Naive thymus-derived CD8-positive, alpha-beta T cell (primary cell): ENCODE measurements around the gene GOLPH3L. TPM values are rescaled to one million over a fixed set of nuclear protein-coding genes. Genes with fewer than 3 reads are reported as not detected.
"Not testable (repeated sequence)": the region's sequence is repeated elsewhere in the genome, so short reads cannot be mapped to it uniquely, and the experiment has no call there.

Experiments used
- ATAC-seq, 2 donors: fragments of 150-1000 bp; cut with Tn5 transposase in 1 of 2; sonication (Bioruptor Pico), chemical (Tn5 transposase) in 1 of 2; 1 replicate in 1 of 2; 2 replicates in 1 of 2; pipeline ENCODE4 v1.10.0; 2021; ENCODE audit warnings: mild to moderate bottlenecking in 2 of 2, moderate library complexity in 2 of 2
- POLR2A ChIA-PET: fragments of 350-600 bp; sonication (Branson Sonifier 250); formaldehyde crosslinking; loops from one replicate; lab custom pipeline; 2021; ENCODE audit warnings: antibody characterized with exemption; lab: Charles Lee
- DNase-seq, 10 donors: peaks; one replicate each; pipeline versions ENCODE4 v3.0.0 to v3.0.0-alpha.2; 2020 to 2022
- H3K27ac Mint-ChIP-seq, 10 donors: one replicate each; pipeline ENCODE4 v1.8.0; 2020 to 2022; ENCODE audit warnings: mild to moderate bottlenecking in 10 of 10, mixed read lengths in 10 of 10, moderate library complexity in 4 of 10, inconsistent platforms in 1 of 10
- H3K27me3 Mint-ChIP-seq, 5 donors: one replicate each; pipeline ENCODE4 v1.8.0; 2021 to 2022; ENCODE audit warnings: mixed read lengths in 5 of 5
- H3K36me3 Mint-ChIP-seq, 3 donors: one replicate each; pipeline ENCODE4 v1.8.0; 2020 to 2022; ENCODE audit warnings: mixed read lengths in 3 of 3, mild to moderate bottlenecking in 2 of 3, inconsistent platforms in 1 of 3
- H3K4me1 Mint-ChIP-seq, 4 donors: one replicate each; pipeline ENCODE4 v1.8.0; 2021 to 2022; ENCODE audit warnings: mixed read lengths in 4 of 4
- H3K4me3 Mint-ChIP-seq, 10 donors: one replicate each; pipeline ENCODE4 v1.8.0; 2020 to 2022; ENCODE audit warnings: mild to moderate bottlenecking in 10 of 10, mixed read lengths in 10 of 10, moderate library complexity in 6 of 10, inconsistent platforms in 1 of 10
- H3K9me3 Mint-ChIP-seq, 9 donors: one replicate each; pipeline ENCODE4 v1.8.0; 2020 to 2022; ENCODE audit warnings: mixed read lengths in 9 of 9, mild to moderate bottlenecking in 3 of 9, inconsistent platforms in 1 of 9, moderate library complexity in 1 of 9
- polyA plus RNA-seq, 3 donors: library from polyadenylated mRNA; unstranded; fragments of 300-500 nt; fragmentation: Illumina TruSeq; gene quantifications; one replicate each; pipeline ENCODE4 v1.2.3, GENCODE V29; 2021
- total RNA-seq, 8 experiments: library from RNA in 2 of 8; stranded (reverse) in 2 of 8; gene quantifications; one replicate each; pipeline ENCODE4 v1.2.3 and lab custom pipeline; 2021 to 2026

The GOLPH3L gene
- total and polyA plus RNA-seq, 5 experiments from 2014 or later = 19.4 to 28.2 (median 22.9) TPM

DNA sequence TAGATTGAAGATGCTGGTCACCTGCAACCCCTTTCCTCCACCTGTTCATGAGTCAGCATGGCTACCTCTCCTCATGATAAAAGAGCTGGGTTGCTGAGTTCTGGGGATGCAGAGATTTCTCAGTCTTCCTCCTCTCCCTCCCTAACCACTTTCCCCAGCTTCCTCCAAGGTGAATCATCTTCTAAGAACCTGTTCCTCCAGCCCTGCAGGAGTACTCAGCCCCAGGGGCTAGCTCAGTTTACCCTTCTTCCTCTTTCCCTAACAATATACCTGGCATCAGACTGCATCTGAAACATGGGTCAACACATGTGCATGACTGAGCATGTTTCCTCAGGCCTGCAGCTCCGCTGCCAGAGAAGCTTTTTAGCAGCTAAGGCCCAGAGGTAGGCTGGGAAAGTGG is 72.8 kb downstream of the GOLPH3L start:
- DNase-seq, H3K9me3 Mint-ChIP-seq, H3K4me3 Mint-ChIP-seq, ATAC-seq, H3K27me3 Mint-ChIP-seq: not testable (repeated sequence)
- Mint-ChIP-seq H3K27ac (peak overlapping the region in 5 of 10 donors; percentile 12 to 75 (median 24)), H3K4me1 (peaks cover 30 to 55% (median 47%) of the 10 kb centered on the region in 4 donors), H3K36me3 (peaks cover 10 to 85% (median 31%) of the 10 kb centered on the region in 3 donors)
- POLR2A ChIA-PET = interaction anchor here (0.6 to 16.7 kb wide), 3 partner anchors 44 to 434 kb away, joined by 3 to 198 read pairs (median 5); no protein-coding TSS in a partner anchor

DNA sequence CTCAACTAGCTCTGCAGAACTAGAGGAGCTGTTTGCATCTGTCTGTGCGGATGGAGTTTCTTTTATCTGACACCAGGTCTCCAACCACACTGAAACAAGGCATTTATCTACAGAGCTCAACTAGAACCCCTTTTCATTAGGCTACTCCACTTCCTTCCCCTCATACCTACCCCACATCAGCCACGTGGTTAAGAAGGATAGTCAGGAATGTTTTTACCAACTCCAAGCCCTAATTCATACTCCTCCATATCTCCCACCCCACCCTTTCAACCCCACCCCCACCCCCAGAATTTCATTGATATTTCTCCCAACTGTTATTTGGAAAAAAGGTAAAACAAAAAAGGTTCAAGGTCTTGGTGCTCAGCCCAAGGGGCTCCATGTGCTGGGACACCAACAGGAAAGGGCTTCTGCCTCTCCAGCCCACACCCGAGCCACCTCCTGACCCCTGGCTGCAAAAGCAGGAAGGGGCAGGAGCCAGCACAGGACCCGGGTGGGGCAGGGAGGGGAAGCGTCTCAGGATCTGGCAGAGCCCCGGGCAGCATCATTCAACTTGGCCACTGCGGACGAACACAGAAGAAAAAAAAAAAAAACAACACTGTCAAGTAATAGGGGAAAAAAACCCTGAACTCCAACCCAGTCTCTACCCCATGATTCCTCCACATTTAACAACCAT is 74.5 kb downstream of the GOLPH3L start:
- H3K27me3 Mint-ChIP-seq = no peaks in the 10 kb centered on the region

DNA sequence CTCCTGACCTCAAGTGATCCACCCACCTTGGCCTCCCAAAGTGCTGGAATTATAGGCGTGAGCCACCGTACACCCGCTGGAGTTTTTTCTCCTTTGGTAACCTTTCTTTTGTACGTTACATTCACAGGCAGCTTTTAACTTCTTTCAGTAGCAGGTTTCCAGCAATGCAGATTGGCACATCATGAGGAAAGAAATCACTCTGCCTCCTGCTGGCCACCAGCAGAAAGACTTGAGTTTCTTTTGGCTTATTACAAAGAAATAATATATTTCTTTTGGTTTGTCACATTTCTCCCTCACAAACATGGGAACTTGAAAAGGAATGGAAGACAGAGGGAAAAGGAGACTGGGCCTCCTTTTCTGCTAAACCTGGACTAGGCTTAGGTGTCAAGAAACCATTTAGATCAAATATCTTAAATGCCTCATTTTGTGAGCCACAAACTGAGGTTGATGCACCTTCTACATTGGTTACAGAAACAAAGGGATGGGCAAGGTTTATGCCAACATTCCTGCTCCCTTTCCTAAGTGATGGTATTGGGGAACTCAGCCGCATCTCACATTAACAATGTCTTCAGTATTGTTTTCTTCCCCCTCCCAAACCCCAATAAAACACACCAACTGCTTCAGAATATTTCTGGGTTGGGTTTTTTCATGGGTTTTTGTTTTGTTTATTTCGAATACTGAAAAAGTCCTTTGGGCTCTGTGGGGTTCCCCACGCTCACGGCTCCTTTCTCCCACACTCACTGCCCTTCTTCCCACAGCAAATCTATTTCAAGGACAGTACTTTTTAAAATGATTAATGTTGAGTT is 75.3 kb downstream of the GOLPH3L start:
- H3K27ac Mint-ChIP-seq = peak overlapping the region; percentile 74 to 92 (median 86)
- POLR2A ChIA-PET = interaction anchor here (0.7 to 16.7 kb wide), 6 partner anchors 42 to 68 kb away, joined by 3 to 198 read pairs (median 3); partner anchors contain the start of gene MCL1
- ATAC-seq = peak; percentile 73 to 81
- peak; percentile 26 to 80 (median 60) for DNase-seq
- H3K4me3 Mint-ChIP-seq = peak overlapping the region in 6 of 10 donors; percentile 14 to 35 (median 27)
- no peaks in the 10 kb centered on the region for H3K9me3 Mint-ChIP-seq
- H3K36me3 Mint-ChIP-seq = peaks cover 10 to 79% (median 28%) of the 10 kb centered on the region in 3 donors
- H3K4me1 Mint-ChIP-seq = peaks cover 23 to 60% (median 52%) of the 10 kb centered on the region in 4 donors
- no peaks in the 10 kb centered on the region for H3K27me3 Mint-ChIP-seq

More for the DNA sequence above, 74.5 kb downstream of the GOLPH3L start:
- H3K36me3 Mint-ChIP-seq = peaks cover 10 to 79% (median 31%) of the 10 kb centered on the region in 3 donors
- peak overlapping the region; percentile 70 to 92 (median 85) for H3K27ac Mint-ChIP-seq
- POLR2A ChIA-PET = interaction anchor here (0.9 to 16.7 kb wide), 3 partner anchors 43 to 62 kb away, joined by 3 to 198 read pairs (median 3); partner anchors contain the start of gene MCL1
- H3K4me1 Mint-ChIP-seq = peaks cover 23 to 55% (median 47%) of the 10 kb centered on the region in 4 donors
- peak overlapping the region in 3 of 10 donors; percentile 31 to 35 (median 33) for H3K4me3 Mint-ChIP-seq
- ATAC-seq = no peak
- no peak for DNase-seq
- H3K9me3 Mint-ChIP-seq = no peaks in the 10 kb centered on the region

DNA sequence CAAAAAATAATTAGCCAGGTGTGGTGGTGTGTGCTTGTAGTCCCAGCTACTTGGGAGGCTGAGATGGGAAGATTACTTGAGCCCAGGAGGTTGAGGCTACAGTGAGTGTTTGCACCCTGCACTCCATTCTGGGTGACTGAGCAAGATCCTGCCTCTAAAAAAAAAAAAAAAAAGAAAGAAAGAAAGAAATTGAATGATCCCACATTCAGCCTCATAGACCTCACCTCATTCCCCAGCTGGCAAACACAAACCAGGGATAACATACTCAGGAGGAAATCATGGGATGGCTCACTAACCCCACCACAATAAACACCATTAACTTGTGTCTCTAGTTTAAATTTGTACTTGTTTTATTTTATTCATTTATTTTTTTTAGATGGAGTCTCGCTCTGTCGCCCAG is 76.0 kb downstream of the GOLPH3L start:
- no peaks in the 10 kb centered on the region for H3K27me3 Mint-ChIP-seq
- H3K9me3 Mint-ChIP-seq = no peaks in the 10 kb centered on the region
- POLR2A ChIA-PET = interaction anchor here (0.7 to 16.7 kb wide), 4 partner anchors 41 to 67 kb away, joined by 3 to 198 read pairs (median 11); partner anchors contain the start of gene MCL1
- no peak for DNase-seq
- peaks cover 7 to 79% (median 27%) of the 10 kb centered on the region in 3 donors for H3K36me3 Mint-ChIP-seq
- H3K27ac Mint-ChIP-seq = peak overlapping the region; percentile 22 to 92 (median 76)
- peak overlapping the region in 1 of 10 donors; percentile 22 for H3K4me3 Mint-ChIP-seq
- peaks cover 26 to 63% (median 57%) of the 10 kb centered on the region in 4 donors for H3K4me1 Mint-ChIP-seq
- ATAC-seq = no peak

DNA sequence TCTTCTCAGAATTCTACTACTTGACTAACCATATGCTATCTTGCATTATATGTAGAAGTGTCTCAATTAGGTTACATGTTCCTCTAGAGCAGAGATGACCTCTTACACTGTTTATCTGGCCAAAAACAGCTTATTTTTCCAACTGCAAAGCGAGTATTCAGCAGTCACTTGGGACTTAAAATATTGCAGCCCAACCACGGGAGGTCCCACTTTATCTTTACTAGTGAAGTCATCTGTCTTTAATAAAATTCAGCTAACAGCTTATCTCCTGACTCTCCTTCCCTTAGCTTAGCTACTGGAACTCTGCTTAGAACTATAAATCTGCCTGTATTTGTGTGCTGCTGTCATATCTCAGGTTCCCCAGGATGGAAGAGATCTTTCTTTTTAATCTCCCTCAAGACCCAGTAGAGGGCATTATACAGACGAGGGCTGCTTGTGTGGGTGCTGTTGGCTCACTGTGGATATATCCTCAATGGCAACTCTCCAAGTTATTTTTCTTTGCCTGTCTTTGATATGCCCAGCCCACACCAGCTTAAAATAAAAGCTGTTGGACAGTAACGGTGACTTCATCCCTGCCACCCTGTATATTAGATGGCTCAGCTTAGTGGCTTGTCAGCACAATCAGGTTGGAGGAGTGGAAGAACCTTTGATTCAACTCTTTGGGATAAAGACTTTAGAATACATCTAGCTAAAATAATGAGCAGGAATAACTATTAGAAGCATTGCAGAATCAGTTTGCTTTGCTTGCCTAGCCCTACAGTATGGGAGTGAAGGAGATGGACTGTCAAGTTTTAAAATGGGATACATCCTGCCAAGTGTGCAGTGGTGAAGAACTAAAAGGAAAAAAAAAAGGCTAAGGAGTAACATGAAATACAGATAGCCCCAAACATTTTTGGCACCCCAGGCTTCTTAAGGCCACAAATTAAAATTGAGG is 77.1 kb downstream of the GOLPH3L start:
- H3K27me3 Mint-ChIP-seq = no peaks in the 10 kb centered on the region
- POLR2A ChIA-PET = interaction anchor here (0.6 to 16.7 kb wide), 7 partner anchors 10 to 367 kb away, joined by 3 to 198 read pairs (median 4); partner anchors contain the start of genes ENSA and MCL1
- H3K36me3 Mint-ChIP-seq = peaks cover 4 to 75% (median 22%) of the 10 kb centered on the region in 3 donors
- peak overlapping the region; percentile 12 to 92 (median 76) for H3K27ac Mint-ChIP-seq
- no peaks in the 10 kb centered on the region for H3K9me3 Mint-ChIP-seq
- peaks cover 32 to 69% (median 62%) of the 10 kb centered on the region in 4 donors for H3K4me1 Mint-ChIP-seq
- no peak overlapping the region for H3K4me3 Mint-ChIP-seq
- ATAC-seq (peak; percentile 43 to 65), DNase-seq (peak in 1 of 10 donors; percentile 32)

DNA sequence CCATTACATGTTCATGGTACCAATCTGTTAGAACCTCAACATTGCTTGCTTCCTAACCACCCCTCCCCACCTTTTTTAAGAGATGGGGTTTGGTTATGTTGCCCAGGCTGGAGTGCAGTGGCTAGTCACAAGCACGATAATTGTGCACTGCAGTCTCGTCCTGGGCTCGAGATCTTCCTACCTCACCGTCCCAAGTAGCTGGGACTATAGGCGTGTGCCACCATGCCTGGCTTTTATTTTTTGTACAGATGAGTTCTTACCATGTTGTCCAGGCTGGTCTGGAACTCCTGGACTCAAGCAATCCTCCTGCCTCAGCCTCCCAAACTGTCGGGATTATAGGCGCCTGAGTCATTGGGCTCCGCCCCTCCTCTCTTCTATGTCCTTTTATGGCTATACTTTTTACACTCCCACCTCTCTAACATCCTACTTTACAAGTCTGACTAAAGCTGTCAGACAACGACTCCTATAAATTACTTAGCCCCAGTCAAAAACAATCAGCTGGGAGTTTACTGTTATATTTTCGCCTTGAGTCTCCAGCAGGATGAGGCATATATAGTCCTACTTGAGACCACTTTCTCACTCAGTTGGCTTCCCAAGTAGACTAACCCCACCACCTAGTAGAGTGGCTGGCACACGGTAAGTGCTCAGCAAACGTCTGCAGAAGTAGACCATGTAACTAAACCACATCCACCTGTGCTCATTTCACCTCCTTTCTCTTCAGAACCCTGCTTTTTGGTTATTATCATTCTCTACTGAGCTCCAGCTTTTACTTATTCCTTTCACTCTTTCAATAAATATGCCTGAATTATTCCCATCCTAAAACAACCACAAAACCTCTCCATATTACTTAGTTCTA is 81.4 kb downstream of the GOLPH3L start:
- Mint-ChIP-seq H3K27me3 (no peaks in the 10 kb centered on the region), H3K4me3 (peak overlapping the region in 8 of 10 donors; percentile 1 to 58 (median 43)), H3K36me3 (peaks cover 0 to 52% (median 11%) of the 10 kb centered on the region in 3 donors), H3K27ac (peak overlapping the region; percentile 36 to 90 (median 83)), H3K9me3 (no peaks in the 10 kb centered on the region), H3K4me1 (peaks cover 22 to 76% (median 63%) of the 10 kb centered on the region in 4 donors)
- ATAC-seq (no peak), DNase-seq (peak in 1 of 10 donors; percentile 13)
- POLR2A ChIA-PET = interaction anchor here (0.6 to 16.7 kb wide), 4 partner anchors 14 to 55 kb away, joined by 3 to 198 read pairs (median 3); partner anchors contain the start of gene MCL1

DNA sequence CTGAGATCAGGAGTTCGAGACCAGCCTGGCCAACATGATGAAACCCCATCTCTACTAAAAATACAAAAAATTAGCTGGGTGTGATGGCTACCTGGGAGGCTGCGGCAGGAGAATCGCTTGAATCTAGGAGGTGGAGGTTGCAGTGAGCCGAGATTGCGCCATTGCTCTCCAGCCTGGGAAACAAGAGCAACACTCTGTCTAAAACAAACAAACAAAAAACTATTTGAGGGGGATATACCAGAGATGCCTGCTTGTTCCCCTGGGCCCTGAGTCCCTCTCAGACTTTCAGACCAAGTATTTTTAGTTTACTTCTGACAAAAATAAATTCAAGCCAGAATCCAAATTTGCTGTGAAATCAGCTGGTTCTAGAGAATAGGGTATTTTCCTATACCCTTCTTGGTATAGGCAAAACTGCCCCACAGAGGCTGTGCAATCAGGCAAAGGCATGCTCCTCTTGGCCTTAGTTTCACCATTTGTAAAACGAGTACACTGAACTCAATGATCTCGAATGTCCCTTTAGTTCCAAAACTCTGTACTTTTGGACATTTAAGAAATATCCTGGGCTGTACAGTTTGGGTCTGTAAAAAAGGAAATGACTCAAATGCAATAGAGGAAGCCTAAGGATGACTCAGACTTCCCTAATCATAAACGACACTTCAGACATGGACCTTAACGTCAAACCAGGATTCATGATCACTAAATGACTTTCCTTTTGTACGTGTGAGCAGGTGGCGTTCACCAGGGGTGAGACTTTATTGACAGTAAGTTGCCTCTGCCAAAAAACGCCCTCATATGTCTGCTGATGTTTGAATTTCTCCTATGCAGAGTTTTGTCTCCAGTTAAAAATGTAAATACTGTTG is 83.7 kb downstream of the GOLPH3L start:
- Mint-ChIP-seq H3K27ac (peak overlapping the region in 9 of 10 donors; percentile 71 to 96 (median 86)), H3K4me1 (peaks cover 16 to 66% (median 53%) of the 10 kb centered on the region in 4 donors), H3K4me3 (peak overlapping the region in 4 of 10 donors; percentile 18 to 75 (median 52)), H3K27me3 (no peaks in the 10 kb centered on the region), H3K9me3 (no peaks in the 10 kb centered on the region), H3K36me3 (peaks cover 0 to 41% (median 6%) of the 10 kb centered on the region in 3 donors)
- peak in 1 of 2 donors; percentile 20 for ATAC-seq
- POLR2A ChIA-PET = interaction anchor here (0.9 to 16.7 kb wide), 4 partner anchors 20 to 52 kb away, joined by 3 to 198 read pairs (median 3); partner anchors contain the start of gene MCL1
- peak in 2 of 10 donors; percentile 15 for DNase-seq

DNA sequence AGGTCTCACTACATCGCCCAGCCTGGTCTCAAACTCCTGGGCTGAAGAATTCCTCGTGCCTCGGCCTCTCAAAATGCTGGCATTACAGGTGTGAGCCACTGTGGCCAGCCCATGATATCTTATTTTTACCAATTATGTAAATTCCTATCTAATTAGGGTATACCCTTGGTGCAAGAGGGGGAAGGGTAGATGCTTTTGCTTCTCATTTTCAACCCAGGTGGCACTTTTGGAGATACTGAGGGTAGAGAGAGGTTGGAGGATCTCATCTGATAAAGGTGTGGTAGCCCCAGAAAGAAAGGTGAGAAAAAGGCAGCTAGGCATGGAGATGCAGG is 85.0 kb downstream of the GOLPH3L start:
- Mint-ChIP-seq H3K4me3 (peak overlapping the region in 8 of 10 donors; percentile 4 to 73 (median 46)), H3K27me3 (no peaks in the 10 kb centered on the region), H3K9me3 (no peaks in the 10 kb centered on the region), H3K4me1 (peaks cover 16 to 64% (median 51%) of the 10 kb centered on the region in 4 donors), H3K27ac (peak overlapping the region; percentile 79 to 96 (median 91)), H3K36me3 (peaks cover 0 to 36% (median 6%) of the 10 kb centered on the region in 3 donors)
- ATAC-seq (no peak), DNase-seq (no peak)
- POLR2A ChIA-PET = interaction anchor here (0.7 to 16.7 kb wide), 2 partner anchors 51 to 779 kb away, joined by 3 to 198 read pairs; no protein-coding TSS in a partner anchor

DNA sequence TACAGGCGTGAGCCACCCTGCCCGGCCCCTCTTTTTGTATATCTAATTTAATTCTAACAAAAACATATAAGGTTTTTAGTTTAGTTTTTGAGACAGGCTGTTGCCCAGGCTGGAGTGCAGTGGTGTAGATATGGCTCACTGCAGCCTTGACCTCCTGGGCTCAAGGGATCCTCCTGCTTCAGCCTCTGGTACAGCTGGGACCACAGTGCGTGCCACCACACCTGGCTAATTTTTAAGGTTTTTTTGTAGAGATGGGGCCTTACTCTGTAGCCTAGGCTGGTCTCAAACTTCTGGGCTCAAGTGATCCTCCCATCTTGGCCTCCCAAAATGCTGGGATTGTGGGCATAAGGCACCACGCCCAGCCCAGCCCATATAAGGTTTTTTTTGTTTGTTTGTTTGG is 86.4 kb downstream of the GOLPH3L start:
- ATAC-seq = no peak
- Mint-ChIP-seq H3K27me3 (no peaks in the 10 kb centered on the region), H3K27ac (peak overlapping the region; percentile 25 to 94 (median 88)), H3K36me3 (peaks cover 0 to 27% (median 1%) of the 10 kb centered on the region in 3 donors), H3K9me3 (no peaks in the 10 kb centered on the region), H3K4me1 (peaks cover 9 to 56% (median 38%) of the 10 kb centered on the region in 4 donors), H3K4me3 (no peak overlapping the region)
- DNase-seq = no peak
- POLR2A ChIA-PET = interaction anchor here (1.1 to 16.7 kb wide), 2 partner anchors 31 to 50 kb away, joined by 3 to 198 read pairs; no protein-coding TSS in a partner anchor
